Spleen (tissue), 7 donors: Measurements from ENCODE around the gene CCL27.

ENCODE experiments used
- CTCF ChIP-seq, 11 experiments: fragments of 200-600 bp in 7 of 11; fragments of 450-650 bp in 4 of 11; sonication (generic) in 4 of 11; IDR thresholded peaks in 8 of 11; conservative IDR thresholded peaks in 3 of 11; 1 replicate in 7 of 11; 2 replicates in 4 of 11; pipeline versions ENCODE4 v1.4.0 to v1.8.0; 2016 to 2021; ENCODE audit warnings: antibody characterized with exemption in 11 of 11, inconsistent platforms in 4 of 11, mild to moderate bottlenecking in 1 of 11
- POLR2AphosphoS5 ChIP-seq, 3 donors: sonication (generic); formaldehyde crosslinking; IDR thresholded peaks; one replicate each; pipeline ENCODE4 v1.5.1; 2017; ENCODE audit warnings: antibody characterized with exemption in 3 of 3
- donor health status: DM: no; HTN: no; CAD: no; lungs with moderate emphysema.
- donor health status: DM: no; HTN: no; CAD: no.
- donor health status: DM: no; HTN: no; CAD: no.

GRCh38 chr9:34686231-34686630 is 23.8 kb upstream of the CCL27 start:
- TF ChIP-seq CTCF (IDR thresholded peaks at IDR 0.05 in 8 of 11, conservative IDR thresholded peaks at IDR 0.05 in 3 of 11) (no peak), POLR2AphosphoS5 (IDR thresholded peaks at IDR 0.05) (no peak)
